Trophoblast cell (in vitro differentiated cells and primary cell): ENCODE results near the gene NHS.

Experiments used
- DNase-seq, 2 donors: peaks; one replicate each; pipeline ENCODE4 v3.0.0-alpha.2; 2016
- H2AFZ ChIP-seq: 2 replicates; pipeline ENCODE4 v1.6.1; 2013; ENCODE audit warnings: low read length, moderate library complexity, mild to moderate bottlenecking; ENCODE audit not compliant: insufficient read depth, poor library complexity
- H2AK5ac ChIP-seq: 2 replicates; pipeline ENCODE4 v1.6.1; 2013; ENCODE audit warnings: mild to moderate bottlenecking, low read length
- H2BK120ac ChIP-seq: 2 replicates; pipeline ENCODE4 v1.6.1; 2013; ENCODE audit warnings: low read length, mild to moderate bottlenecking, moderate library complexity; ENCODE audit not compliant: insufficient read depth, poor library complexity
- H2BK12ac ChIP-seq: 2 replicates; pipeline ENCODE4 v1.6.1; 2013; ENCODE audit warnings: mild to moderate bottlenecking, low read length, moderate library complexity
- H2BK5ac ChIP-seq: 2 replicates; pipeline ENCODE4 v1.6.1; 2013; ENCODE audit warnings: low read length, low read depth, moderate library complexity, mild to moderate bottlenecking; ENCODE audit not compliant: poor library complexity
- H3K14ac ChIP-seq: 2 replicates; pipeline ENCODE4 v1.6.1; 2013; ENCODE audit warnings: mild to moderate bottlenecking, low read length
- H3K18ac ChIP-seq: 2 replicates; pipeline ENCODE4 v1.6.1; 2013; ENCODE audit warnings: mild to moderate bottlenecking, low read length
- H3K23ac ChIP-seq: 2 replicates; pipeline ENCODE4 v1.6.1; 2013; ENCODE audit warnings: low read length
- H3K27ac ChIP-seq: 2 replicates; pipeline ENCODE4 v1.5.1; 2013; ENCODE audit warnings: low read depth, mild to moderate bottlenecking, inconsistent platforms, low read length, moderate library complexity
- H3K27me3 ChIP-seq: 2 replicates; pipeline ENCODE4 v1.6.1; 2013; ENCODE audit warnings: inconsistent platforms, mild to moderate bottlenecking, low read length, moderate library complexity; ENCODE audit not compliant: insufficient read depth
- H3K36me3 ChIP-seq, 2 experiments: 1 replicate in 1 of 2; 2 replicates in 1 of 2; pipeline ENCODE4 v1.6.1; 2013; ENCODE audit warnings: low read length in 2 of 2, mild to moderate bottlenecking in 2 of 2, moderate library complexity in 1 of 2; ENCODE audit not compliant: insufficient read depth in 2 of 2, control insufficient read depth in 1 of 2
- H3K4ac ChIP-seq: 2 replicates; pipeline ENCODE4 v1.6.1; 2013; ENCODE audit warnings: low read depth, mild to moderate bottlenecking, low read length, moderate library complexity
- H3K4me1 ChIP-seq, 2 experiments: 1 replicate in 1 of 2; 2 replicates in 1 of 2; pipeline ENCODE4 v1.6.1; 2013; ENCODE audit warnings: low read length in 2 of 2, mild to moderate bottlenecking in 2 of 2, moderate library complexity in 1 of 2; ENCODE audit not compliant: insufficient read depth in 2 of 2, control insufficient read depth in 1 of 2
- H3K4me2 ChIP-seq: 2 replicates; pipeline ENCODE4 v1.6.1; 2013; ENCODE audit warnings: inconsistent platforms, mild to moderate bottlenecking, low read length, moderate library complexity
- H3K4me3 ChIP-seq: 2 replicates; pipeline ENCODE4 v1.5.1; 2013; ENCODE audit warnings: mild to moderate bottlenecking, low read depth, low read length, inconsistent platforms
- H3K79me1 ChIP-seq: one replicate; pipeline ENCODE4 v1.6.1; 2013; ENCODE audit warnings: low read length
- H3K79me2 ChIP-seq: 2 replicates; pipeline ENCODE4 v1.6.1; 2013; ENCODE audit warnings: low read length, mild to moderate bottlenecking; ENCODE audit not compliant: control insufficient read depth, insufficient read depth, poor library complexity
- H3K9ac ChIP-seq: 2 replicates; pipeline ENCODE4 v1.6.1; 2013; ENCODE audit warnings: mild to moderate bottlenecking, low read length
- H3K9me3 ChIP-seq: 2 replicates; pipeline ENCODE4 v1.6.1; 2013; ENCODE audit warnings: low read depth, mild to moderate bottlenecking, control low read depth, inconsistent platforms, low read length; ENCODE audit not compliant: insufficient read depth
- H4K12ac ChIP-seq: 2 replicates; pipeline ENCODE4 v1.6.1; 2013; ENCODE audit warnings: low read depth, mild to moderate bottlenecking, low read length, moderate library complexity
- H4K8ac ChIP-seq: 2 replicates; pipeline ENCODE4 v1.6.1; 2013; ENCODE audit warnings: low read depth, mild to moderate bottlenecking, low read length, moderate library complexity
- H4K91ac ChIP-seq: one replicate; pipeline ENCODE4 v1.6.1; 2013; ENCODE audit warnings: low read depth, mild to moderate bottlenecking, low read length, moderate library complexity
- WGBS: extraction: QIAGEN DNeasy Blood & Tissue Kit; methylation state at CpG from one replicate; pipeline ENCODE4 v1.1.7; 2013; ENCODE audit warnings: missing lambda C conversion rate; ENCODE audit not compliant: insufficient read length, insufficient coverage; ENCODE audit errors: extremely low coverage; 5-methylcytosine and 5-hydroxymethylcytosine counted together

NHS gene

DNA sequence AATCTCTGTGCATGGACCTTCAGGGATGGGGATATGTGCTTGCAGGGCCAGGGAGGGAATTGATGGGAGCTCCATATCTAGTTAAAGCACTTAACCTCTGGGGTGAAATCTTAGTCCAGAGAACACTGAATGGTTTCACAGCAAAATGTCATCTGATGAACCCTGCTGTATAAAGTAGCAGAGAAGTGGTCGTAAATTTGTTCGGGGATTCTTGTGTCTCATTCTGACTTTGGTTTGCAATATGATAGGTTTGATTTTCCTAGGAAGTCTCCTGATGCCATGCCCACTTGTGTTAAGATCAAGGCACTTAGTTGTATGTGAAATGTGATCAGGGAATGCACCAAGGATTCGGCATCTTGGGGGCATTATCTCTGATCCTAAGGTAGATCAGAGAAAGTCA, 96.9 kb downstream of the NHS start:
- H3K27ac ChIP-seq: no peak overlapping the region

DNA sequence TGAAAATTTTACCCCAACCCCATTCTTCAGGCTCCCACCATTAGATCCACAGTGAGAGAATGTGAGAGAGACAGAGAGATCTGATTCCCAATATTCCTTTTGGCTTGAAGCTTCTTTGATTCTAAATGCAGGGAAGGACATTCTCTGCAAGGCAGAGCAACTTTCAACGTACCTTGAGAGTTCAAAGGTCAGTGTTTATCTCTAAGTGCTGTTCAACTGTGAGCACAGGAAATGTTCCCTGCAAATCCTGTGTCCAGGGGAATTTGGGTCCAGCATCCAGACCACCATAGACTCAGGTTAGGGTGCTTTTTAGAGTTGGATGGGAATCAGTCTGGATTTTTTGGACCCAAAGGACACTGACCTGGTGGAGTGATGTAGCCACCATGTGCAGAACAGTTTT, 97.4 kb downstream of the NHS start:
- WGBS: no CpG with 5 or more reads among the region's 1 CpG
- DNase-seq: no peak

More for the DNA sequence above, 96.9 kb downstream of the NHS start:
- Histone ChIP-seq H3K36me3 (no peaks in the 10 kb centered on the region), H3K9ac (no peak overlapping the region), H3K4me3 (no peak overlapping the region), H3K4me1 (no peaks in the 10 kb centered on the region), H3K79me1 (no peaks in the 10 kb centered on the region), H3K4me2 (no peak overlapping the region), H3K79me2 (no peaks in the 10 kb centered on the region), H2AFZ (no peak overlapping the region), H2AK5ac (no peak overlapping the region), H4K91ac (no peak overlapping the region), H3K23ac (no peak overlapping the region), H3K9me3 (no peaks in the 10 kb centered on the region), H2BK120ac (no peak overlapping the region), H4K12ac (no peak overlapping the region), H2BK12ac (no peak overlapping the region), H3K4ac (no peak overlapping the region), H3K27me3 (no peaks in the 10 kb centered on the region), H2BK5ac (no peak overlapping the region), H3K14ac (no peak overlapping the region), H3K18ac (no peak overlapping the region), H4K8ac (no peak overlapping the region)
- DNase-seq: no peak
- whole genome bisulfite sequencing: no CpG with 5 or more reads among the region's 3 CpGs

DNA sequence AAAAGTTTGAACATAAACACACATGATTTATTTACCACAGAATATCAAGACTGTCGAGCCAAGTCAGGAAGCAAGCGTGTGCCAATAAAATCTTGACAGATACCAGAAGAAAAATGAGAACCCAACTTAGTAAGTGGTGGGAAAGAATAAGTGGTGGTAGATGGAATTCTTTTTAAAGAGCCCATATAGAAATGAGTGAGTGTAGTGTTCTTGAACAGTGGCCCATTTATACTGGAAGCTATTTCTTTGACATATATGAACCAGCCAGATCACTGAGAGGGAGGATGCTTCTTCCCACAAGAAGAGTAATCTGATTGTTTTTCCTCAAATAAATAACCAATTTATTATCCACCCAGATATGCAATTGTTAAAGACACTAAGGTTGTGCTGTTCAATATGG, 98.0 kb downstream of the NHS start:
- H4K12ac ChIP-seq: no peak overlapping the region
- no CpG with 5 or more reads among the region's 2 CpGs for WGBS
- H4K91ac ChIP-seq: no peak overlapping the region
- no peak overlapping the region for H2BK120ac ChIP-seq
- H3K27me3 ChIP-seq: no peaks in the 10 kb centered on the region
- no peak overlapping the region for H2BK12ac ChIP-seq
- no peak overlapping the region for H3K4me2 ChIP-seq
- no peaks in the 10 kb centered on the region for H3K79me2 ChIP-seq
- H3K18ac ChIP-seq: no peak overlapping the region
- H2AFZ ChIP-seq: no peak overlapping the region
- no peak overlapping the region for H3K4ac ChIP-seq
- H3K23ac ChIP-seq: no peak overlapping the region
- H3K14ac ChIP-seq: no peak overlapping the region
- no peaks in the 10 kb centered on the region for H3K9me3 ChIP-seq
- H2BK5ac ChIP-seq: no peak overlapping the region
- no peak for DNase-seq
- H3K4me1 ChIP-seq: no peaks in the 10 kb centered on the region
- H3K36me3 ChIP-seq: no peaks in the 10 kb centered on the region
- no peak overlapping the region for H3K9ac ChIP-seq
- H4K8ac ChIP-seq: no peak overlapping the region
- H2AK5ac ChIP-seq: no peak overlapping the region
- H3K79me1 ChIP-seq: no peaks in the 10 kb centered on the region
- H3K4me3 ChIP-seq: no peak overlapping the region
- no peak overlapping the region for H3K27ac ChIP-seq

More for the DNA sequence above, 97.4 kb downstream of the NHS start:
- H3K4me1 ChIP-seq: no peaks in the 10 kb centered on the region
- no peaks in the 10 kb centered on the region for H3K36me3 ChIP-seq
- no peak overlapping the region for H2AK5ac ChIP-seq
- no peak overlapping the region for H3K4me3 ChIP-seq
- no peak overlapping the region for H3K18ac ChIP-seq
- H4K91ac ChIP-seq: no peak overlapping the region
- no peak overlapping the region for H2AFZ ChIP-seq
- H3K79me2 ChIP-seq: no peaks in the 10 kb centered on the region
- H3K9ac ChIP-seq: no peak overlapping the region
- no peak overlapping the region for H2BK5ac ChIP-seq
- no peak overlapping the region for H3K14ac ChIP-seq
- no peak overlapping the region for H3K4ac ChIP-seq
- no peak overlapping the region for H3K23ac ChIP-seq
- no peak overlapping the region for H3K27ac ChIP-seq
- no peaks in the 10 kb centered on the region for H3K27me3 ChIP-seq
- H3K79me1 ChIP-seq: no peaks in the 10 kb centered on the region
- no peak overlapping the region for H4K12ac ChIP-seq
- no peak overlapping the region for H2BK12ac ChIP-seq
- no peaks in the 10 kb centered on the region for H3K9me3 ChIP-seq
- H2BK120ac ChIP-seq: no peak overlapping the region
- no peak overlapping the region for H4K8ac ChIP-seq
- no peak overlapping the region for H3K4me2 ChIP-seq

DNA sequence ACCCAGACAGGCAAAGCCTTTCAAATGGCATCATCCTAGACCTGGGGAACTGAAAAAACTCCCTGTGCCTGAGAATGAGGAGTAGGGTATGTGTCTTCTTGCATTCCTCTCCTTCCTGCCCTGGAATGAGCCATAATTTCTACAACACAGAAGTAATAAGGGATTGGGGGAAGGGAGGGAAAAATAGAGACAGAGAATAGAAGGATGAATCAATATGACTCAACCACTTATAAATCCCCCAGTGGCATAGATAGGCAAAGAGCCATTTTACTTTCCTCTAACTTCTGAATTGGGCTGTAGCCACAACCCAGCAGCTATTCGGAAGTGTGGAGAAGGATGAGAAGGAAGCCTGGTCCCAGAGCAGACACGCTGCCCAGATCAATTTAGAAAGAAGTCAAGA, 99.9 kb downstream of the NHS start:
- Histone ChIP-seq H2AK5ac (no peak overlapping the region), H4K12ac (no peak overlapping the region), H3K79me2 (no peaks in the 10 kb centered on the region), H3K4ac (no peak overlapping the region), H3K27me3 (no peaks in the 10 kb centered on the region), H3K79me1 (no peaks in the 10 kb centered on the region), H3K9ac (no peak overlapping the region), H2BK12ac (no peak overlapping the region), H3K4me3 (no peak overlapping the region), H3K9me3 (no peaks in the 10 kb centered on the region), H2AFZ (no peak overlapping the region), H4K8ac (no peak overlapping the region), H2BK5ac (no peak overlapping the region), H3K4me1 (no peaks in the 10 kb centered on the region), H2BK120ac (no peak overlapping the region), H3K18ac (no peak overlapping the region), H3K4me2 (no peak overlapping the region), H3K14ac (no peak overlapping the region), H3K23ac (no peak overlapping the region), H3K36me3 (no peaks in the 10 kb centered on the region), H3K27ac (no peak overlapping the region), H4K91ac (no peak overlapping the region)
- DNase-seq: no peak
- WGBS: no CpG with 5 or more reads among the region's 2 CpGs
